ENCODE results near the gene CACNG1.
"Not testable (repeated sequence)": the region's sequence is repeated elsewhere in the genome, so short reads cannot be mapped to it uniquely, and the experiment has no call there.

CACNG1 gene

DNA sequence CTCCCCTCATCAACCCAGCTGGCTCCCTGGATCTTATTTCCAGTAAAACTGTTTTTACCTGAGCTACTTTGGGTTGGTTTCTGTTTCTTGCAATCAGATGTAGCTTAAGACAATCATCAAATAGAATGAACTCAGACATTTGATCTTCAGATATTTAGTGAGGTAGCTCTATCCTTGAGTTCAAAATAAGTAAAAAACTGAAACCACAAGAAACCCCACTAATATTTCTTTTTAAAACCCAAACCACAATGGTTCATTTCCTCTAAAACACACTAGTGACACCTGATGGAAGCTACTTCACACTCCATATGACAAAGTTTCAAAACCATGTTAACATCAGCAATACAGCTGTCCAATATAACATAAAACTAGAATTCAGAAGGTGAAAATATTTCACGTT lies 37.8 kb downstream of the CACNG1 start:
- DNase-seq = no peak

- DNase-seq = no peak
Observed at GRCh38 chr17:67085406-67085805, 41.1 kb downstream of the CACNG1 start.

DNA sequence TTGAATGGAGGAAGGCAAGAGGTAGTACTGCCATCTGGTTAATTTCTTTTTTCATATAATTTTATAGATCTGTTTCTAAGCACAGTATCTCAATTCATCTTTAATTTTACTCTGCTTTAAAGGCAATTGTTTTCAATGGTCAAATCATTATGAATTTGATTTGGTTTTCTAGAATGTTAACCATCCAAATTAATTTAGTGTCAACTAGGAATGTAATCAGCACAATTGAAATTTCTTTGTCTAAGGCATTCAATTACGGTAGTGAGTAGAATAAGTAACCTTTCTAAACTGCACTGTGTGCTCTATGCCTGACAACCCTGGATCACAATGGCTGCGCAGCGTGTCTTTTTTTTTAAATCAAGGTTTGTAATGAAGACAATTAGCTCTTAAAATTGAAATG lies 44.3 kb downstream of the CACNG1 start:
- DNase-seq = no peak

GRCh38 chr17:67090341-67090740 lies 46.0 kb downstream of the CACNG1 start:
- no peak for DNase-seq

DNA sequence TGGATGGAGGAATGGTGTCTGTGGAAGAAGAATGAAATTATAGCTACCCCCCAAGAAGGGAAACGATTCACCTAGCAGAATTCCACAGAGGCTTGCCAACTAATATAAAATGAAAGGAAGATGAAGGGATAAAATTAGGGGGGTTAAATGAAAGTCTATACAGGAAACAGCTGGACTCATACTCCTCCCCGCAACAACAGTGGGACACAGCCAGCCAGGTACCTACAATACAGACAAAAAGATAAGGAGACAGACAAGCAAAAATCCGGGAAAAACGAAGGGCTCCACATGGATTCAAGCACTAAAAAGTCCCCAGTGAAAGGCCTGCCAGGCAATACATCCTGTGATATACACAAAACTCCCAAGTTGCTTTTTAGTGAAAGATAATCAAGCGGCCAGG lies 47.9 kb downstream of the CACNG1 start:
- no peak for DNase-seq

DNA sequence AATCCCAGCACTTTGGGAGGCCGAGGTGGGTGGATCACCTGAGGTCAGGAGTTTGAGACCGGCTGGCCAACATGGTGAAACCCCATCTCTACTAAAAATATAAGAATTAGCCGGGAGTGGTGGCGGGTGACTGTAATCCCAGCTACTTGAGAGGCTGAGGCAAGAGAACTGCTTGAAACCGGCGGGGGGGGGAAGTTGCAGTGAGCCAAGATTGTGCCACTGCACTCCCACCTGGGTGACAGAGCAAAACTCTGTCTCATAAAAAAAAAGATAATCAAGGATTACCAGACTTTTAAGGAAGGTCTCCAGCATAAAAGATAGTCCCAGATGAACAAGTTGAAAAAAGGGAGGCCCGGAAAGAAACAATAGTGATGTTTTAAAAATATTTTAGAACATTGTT lies 48.4 kb downstream of the CACNG1 start:
- DNase-seq = not testable (repeated sequence)

DNA sequence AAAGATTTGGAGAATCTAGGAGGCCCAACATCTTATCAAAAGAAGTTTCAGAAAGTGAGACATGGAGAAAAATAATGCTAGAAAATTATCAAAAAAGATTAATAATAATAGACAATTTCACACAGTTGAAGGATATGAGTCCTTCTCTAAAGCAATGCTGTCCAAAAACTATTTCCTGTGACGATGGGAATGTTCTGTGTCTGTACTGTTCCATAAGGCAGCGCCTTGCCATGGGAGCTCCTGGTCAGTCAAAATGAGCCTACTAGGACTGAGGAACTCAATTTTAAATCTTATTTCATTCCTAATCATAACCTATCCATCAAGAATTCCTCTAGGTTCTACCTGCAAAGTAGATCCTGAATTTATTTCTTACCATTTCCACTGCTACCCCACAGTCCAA lies 49.0 kb downstream of the CACNG1 start:
- no peak for DNase-seq

GRCh38 chr17:67095291-67095690 lies 50.9 kb downstream of the CACNG1 start:
- DNase-seq = not testable (repeated sequence)

GRCh38 chr17:67095803-67096202 lies 51.4 kb downstream of the CACNG1 start:
- DNase-seq = no peak

DNA sequence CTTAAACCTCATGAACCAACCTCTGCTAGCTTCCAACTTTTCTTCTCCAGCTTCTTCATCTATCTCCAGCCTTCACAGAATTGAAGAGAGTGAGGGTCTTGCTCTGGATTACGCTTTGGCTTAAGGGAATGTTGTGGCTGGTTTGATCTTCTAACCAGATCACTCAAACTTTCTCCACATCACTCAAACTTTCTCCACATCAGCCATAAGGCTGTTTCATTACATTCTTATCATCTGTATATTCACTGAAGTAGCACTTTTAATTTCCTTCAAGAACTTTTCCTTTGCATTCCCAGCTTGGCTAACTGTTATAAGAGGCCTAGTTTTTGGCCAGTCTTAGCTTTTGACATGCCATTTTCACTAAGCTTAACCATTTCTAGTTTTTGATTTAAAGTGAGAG lies 52.3 kb downstream of the CACNG1 start:
- DNase-seq = no peak

DNA sequence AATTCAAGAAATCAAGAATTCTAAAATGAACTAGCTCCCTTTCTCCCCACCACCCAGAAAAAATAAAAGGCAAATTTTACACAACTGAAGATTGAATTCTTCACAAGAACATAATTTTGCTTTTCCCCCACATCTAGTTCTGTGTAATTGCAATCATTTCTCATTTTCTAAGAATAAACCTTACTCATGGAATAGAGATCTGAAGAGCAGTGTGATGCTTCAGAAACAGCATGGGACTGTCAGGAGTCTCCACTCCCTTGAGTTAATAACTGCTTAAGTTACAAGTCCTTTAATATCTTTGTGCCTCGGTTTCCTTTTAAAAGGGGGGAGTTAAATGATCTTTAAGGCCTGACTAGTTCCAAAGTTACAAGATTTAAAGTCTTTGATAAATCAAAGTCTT lies 53.7 kb downstream of the CACNG1 start:
- no peak for DNase-seq

DNA sequence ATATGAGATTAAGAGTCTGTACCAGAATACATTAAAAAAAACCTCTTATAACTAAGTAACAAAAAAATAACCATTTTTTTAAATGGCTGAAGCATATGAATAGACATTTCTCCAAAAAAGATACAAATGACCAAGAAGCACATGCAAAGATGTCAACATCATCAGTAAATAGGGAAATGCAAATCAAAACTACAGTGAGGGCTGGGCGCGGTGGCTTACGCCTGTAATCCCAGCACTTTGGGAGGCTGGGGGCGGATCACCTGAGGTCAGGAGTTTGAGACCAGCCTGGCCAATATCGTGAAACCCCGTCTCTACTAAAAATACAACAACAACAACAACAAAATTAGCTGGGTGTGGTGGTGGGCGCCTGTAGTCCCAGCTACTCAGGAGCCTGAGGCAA lies 60.3 kb downstream of the CACNG1 start:
- not testable (repeated sequence) for DNase-seq

DNA sequence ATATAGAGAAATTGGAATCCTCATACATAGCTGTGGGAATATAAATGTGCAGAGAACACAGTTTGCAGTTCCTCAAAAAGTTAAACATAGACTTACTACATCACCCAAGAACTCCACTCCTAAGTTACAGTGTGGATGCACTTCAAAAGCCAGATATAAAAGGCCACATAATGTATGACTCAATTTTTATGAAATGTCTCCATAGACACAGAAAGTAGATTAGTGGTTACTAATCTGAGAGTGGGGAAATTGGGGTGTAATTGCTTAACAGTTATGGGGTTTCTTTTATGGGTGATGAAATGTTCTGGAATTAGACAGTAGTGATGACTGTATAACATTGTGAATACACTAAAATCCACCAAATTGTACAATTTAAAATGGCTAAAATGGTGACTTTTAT lies 60.9 kb downstream of the CACNG1 start:
- no peak for DNase-seq

Measured in stimulated activated CD4-positive, alpha-beta T cell treated with anti-CD3 and anti-CD28 coated beads, Interleukin-15, amount 100 ng/mL, for 24 hours (primary cell).